Activated T-cell treated with anti-CD3 and anti-CD28 coated beads for 4 hours (primary cell): Measurements from ENCODE around the gene INPP5A.
"Not testable (repeated sequence)": the region's sequence is repeated elsewhere in the genome, so short reads cannot be mapped to it uniquely, and the experiment has no call there.

ENCODE experiments used
- DNase-seq: peaks from one replicate; pipeline ENCODE4 v3.0.0-alpha.2; 2020

Gene INPP5A

GRCh38 chr10:132699411-132700155 is 162.0 kb downstream of the INPP5A start:
- DNase-seq = no peak

DNA sequence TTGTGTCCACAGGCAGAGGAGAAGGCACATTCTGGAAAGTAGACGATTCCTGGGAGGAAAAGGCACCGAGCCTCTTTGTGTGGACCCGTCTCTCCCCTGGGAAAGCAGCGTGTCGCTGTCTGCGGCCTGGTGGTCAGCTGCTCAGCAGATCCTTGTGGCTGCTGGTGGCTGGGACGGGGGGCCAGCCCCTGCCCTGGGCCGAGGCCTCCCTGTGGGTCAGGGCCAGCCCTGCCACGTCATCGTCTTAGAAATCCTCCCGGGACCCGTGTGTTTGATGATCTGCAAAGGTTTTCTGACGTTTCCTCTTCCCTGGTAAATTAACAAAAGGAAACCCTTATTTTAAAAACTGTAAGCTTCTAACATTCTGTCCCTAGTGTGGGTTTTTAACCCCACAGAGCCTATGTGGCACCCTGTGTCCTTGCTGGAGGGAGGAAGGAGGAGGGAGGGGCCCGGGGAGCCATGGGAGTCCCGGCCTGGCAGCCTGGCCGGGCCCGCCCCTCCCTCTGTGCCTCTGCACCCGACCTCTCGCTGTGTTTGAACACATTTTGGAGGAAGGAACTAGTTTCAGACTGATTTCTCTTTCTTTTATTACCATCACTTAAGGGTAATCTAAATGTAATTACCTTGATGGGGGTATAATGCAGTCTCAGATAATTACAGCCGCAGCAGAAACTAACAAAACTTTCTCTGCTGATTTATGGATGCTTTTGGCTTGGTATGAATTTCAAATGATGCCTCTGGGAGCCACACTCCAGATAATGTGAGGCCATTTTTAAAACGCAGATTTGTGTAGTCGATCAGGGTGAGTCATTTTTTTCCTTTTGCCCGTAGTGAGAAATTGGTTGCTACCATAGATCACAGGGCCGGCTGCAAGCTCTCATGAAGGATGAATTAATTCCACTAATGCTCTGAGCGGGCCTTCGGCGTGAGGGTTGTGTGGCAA is 162.8 kb downstream of the INPP5A start:
- DNase-seq = no peak

GRCh38 chr10:132701099-132701845 is 163.7 kb downstream of the INPP5A start:
- no peak for DNase-seq

DNA sequence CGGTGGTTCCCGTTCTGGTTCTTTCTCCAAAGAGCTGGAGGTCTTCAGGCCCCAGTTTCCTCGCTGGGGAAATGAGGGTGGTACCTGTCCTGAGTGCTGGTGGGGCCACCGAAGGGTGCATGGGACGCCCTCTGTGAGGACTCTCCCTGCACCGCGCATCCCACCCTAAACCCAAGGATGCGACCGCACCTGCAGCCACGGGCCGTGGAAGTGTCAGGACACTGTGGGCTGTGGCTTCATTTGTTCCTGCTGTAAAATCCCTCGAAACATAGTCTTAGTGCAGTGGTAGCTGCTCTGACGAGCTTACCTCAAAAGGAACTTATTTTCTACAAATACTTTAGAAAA is 164.2 kb downstream of the INPP5A start:
- DNase-seq = no peak

DNA sequence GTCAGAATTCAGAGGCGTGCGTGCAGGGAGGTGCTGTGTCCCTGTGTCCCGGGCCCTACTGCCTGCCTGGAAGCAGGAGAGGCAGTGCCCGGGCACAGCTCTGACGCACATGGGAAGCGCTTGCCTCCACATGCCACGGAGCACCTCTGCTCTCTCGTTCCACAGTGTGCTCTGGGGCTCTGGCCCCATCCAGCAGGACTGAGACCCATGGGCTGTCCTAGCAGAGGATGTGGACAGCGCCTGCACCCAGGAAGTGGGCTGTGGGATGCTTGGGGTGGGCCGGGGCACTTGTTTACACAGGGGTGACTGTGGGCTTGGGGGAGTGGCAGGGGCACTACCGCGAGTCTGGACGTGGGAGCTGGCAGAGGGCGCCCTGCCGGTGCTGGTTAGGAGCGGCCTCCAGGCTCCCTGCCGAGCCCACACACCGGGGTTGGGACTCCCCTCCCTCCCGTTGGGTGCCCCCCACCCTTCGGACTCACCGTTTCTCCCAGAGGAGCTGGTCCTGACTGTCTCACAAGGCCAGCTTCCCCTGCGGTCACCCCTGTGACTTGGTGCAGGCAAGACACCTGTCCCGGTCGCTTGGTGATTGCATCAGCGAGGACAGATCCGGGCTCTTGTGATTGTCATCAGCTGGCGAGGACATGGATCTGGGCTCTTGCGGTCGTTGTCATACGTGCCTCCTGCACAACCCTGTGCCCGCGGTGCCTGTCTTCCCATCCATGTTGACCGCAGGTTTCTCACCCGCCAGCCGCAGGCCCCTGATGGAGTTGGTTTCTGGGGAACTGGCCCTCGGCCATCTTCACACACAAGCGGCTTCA is 165.2 kb downstream of the INPP5A start:
- DNase-seq = no peak

DNA sequence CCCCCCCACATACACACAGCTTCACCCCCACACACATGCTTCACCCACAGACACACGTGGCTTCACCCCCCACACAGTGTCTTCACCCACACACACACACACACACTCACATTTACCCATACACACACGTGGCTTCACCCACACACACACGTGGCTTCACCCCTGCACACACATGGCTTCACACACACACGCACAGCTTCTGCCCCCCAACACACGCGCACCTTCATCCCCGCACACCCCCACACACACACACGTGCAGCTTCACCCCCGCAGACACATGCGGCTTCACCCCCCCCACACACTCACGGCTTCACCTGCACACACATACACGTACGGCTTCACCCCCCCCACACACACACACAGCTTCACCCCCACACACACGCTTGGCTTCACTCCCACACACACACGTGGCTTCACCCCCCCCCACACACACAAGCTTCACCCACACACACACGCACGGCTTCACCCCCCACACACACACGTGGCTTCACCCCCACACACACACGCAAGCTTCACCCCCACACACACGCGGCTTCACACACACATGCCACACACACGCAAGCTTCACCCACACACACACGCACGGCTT is 165.9 kb downstream of the INPP5A start:
- DNase-seq = no peak

GRCh38 chr10:132704008-132704814 is 166.6 kb downstream of the INPP5A start:
- no peak for DNase-seq

DNA sequence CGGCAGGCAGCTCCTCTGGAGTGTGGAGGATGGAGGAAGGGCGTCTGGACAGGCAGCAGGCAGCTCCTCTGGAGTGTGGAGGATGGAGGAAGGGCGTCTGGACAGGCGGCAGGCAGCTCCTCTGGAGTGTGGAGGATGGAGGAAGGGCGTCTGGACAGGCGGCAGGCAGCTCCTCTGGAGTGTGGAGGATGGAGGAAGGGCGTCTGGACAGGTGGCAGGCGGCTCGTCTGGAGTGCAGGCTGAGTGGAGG is 167.2 kb downstream of the INPP5A start:
- DNase-seq = not testable (repeated sequence)

DNA sequence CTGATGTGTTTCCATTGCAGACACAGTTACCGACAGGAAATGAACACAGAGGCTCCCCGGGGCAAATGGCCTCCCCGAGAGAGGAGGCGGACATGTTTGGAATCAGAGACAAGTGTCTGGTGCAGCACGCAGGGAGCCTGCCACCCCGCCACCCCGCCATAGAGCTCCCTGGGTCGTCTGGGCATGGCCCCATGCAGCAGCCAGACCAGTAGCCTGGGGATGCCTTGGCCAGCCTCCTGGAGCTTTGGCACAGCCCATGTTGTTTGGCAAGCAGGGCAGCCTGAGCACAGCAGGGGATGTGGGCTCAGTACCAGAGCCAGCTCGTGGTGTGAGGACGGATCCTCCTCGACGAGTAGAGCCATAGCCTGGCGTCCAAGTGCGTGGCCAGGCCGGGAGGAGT is 167.6 kb downstream of the INPP5A start:
- DNase-seq = no peak

DNA sequence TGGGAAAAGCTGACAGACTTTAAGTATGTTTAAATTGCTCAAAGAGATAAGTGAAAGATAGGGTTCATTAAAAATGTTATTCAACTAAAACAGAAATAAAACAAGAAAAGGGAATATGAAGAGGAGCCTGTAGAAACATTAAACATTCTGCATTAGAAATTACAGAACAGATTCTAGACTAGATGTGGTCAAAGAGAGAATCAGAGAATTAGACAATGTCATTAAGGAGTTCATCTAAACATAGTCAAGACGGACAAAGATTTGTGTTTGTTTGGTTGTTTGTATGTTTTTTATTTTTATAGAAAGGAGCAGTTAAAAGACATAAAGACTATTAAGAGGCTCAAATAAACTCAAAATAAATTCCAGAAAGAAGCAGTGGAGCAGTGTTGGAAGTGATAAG is 168.4 kb downstream of the INPP5A start:
- DNase-seq = no peak

- DNase-seq = no peak
Measured at GRCh38 chr10:132706701-132707100, 169.1 kb downstream of the INPP5A start.

DNA sequence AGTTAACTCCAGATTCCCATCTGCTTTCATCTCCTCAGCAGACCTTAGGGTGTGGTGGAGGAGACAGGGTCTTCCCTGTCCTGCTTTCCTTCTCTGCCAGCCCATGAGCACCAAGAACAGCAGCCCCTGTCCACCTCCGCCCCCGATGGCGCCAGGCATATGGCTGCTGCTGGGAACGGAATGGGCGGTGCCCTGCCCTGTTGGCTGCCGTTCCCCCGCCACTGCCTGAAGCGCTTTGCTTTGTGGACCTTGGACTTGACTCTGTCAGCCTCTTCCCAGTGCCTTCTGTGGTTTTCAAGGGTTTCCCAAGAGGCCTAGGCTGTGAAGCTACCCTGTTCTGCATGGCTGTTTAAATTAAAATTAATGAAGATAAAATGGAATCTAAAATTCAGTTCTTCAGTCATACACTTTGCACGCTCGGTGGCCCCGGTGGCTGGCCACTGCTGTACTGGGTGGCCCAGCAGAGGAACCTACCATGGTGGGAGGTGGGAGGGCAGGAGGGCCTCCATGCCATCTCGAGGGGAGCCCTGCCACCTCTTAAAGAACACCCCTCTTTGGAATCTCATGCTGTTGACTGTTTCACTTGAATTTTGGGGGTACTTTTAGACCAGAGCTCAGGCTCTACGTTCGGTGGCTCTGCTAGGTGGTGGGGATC is 169.7 kb downstream of the INPP5A start:
- DNase-seq = no peak

GRCh38 chr10:132707776-132708171 is 170.2 kb downstream of the INPP5A start:
- DNase-seq = no peak

- no peak for DNase-seq
Measured at GRCh38 chr10:132708441-132708840, 170.9 kb downstream of the INPP5A start.

GRCh38 chr10:132708936-132709335 is 171.3 kb downstream of the INPP5A start:
- no peak for DNase-seq

DNA sequence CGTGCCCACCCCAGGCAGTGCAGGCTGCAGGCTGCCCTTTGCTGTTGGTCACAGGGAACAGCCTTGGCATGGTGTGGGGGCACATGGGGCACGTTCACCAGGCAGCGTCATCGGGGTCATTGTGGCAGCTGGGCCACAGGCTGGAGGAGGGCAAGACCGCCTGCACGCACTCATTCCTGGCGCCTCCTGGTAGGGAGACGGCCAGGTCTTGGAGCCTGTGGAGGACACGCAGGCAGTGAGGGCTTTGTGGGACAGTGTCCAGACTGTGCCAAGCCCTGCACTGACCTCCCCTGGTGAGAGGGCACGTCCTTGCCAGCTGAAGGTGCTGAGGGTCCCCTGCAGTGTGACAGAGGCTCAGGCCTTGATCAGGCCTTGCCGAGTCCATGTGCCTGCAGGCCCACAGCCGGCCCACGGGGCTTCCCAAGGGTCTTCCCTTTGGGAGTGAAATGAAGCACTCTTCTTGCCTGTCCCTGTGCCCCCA is 171.9 kb downstream of the INPP5A start:
- no peak for DNase-seq

DNA sequence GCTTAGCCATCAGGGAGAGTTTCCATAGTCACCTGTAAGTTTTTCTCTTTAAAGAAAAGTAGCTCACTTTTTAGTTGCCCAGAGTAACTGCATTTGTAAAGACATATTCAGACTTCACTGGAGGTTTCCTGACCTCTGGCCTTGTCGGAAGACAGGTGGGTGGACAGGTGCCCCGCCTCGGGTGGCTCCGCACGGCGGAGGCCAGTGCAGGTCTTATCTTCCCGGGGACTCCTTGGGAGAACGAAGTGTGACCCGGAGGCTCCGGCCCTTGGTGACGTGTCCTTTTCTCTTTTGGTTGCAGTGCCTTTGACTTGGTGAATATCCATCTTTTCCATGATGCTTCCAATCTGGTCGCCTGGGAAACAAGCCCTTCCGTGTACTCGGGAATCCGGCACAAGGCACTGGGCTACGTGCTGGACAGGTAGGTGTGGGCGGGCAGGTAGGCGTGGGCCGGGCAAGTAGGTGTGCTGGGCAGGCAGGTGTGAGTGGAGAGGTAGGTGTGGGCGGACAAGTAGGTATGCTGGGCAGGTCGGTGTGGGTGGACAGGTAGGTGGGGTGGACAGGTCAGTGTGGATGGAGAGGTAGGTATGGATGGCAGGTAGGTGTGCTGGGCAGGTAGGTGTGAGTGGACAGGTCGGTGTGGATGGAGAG is 172.6 kb downstream of the INPP5A start:
- no peak for DNase-seq

DNA sequence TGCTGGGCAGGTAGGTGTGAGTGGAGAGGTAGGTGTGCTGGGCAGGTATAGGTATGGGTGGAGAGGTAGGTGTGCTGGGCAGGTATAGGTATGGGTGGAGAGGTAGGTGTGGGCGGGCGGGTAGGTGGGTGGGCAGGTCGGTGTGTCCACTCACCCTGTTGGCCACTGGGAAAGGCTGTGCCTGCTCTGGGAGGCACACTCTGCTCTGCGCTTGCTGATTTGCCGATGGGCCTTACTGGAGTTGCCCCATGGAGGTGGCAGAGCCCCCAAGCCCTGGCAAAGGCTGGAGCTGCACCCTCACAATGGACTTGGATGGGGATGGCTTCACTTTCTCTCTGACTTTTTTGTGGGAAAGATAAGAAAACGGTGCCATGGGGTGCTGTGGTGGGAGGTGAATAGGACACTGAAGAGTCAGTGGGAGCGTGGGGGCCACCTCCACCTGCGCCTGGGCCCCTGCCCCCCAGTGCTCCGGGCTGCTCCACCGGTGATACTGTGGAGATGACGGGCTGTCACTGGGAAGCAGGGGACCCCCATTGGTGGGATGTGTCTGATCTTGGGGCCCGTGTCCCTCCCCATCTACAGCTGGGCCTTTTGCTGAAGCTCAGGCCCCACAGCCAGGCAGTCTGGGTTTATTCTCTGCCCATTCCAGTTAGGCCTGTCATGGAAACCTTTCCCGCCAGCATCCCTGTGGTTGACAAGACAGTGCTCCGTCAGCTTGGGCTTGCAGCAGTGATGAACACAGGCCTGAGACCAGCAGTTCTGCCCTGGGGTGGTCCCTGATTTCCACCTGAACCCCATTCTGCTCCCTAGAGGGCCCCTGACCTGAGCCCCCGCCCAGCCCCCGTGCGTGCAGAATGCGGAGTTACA is 173.4 kb downstream of the INPP5A start:
- no peak for DNase-seq

GRCh38 chr10:132711613-132712121 is 174.1 kb downstream of the INPP5A start:
- no peak for DNase-seq
